ENCODE data around the gene GRAP2. TPM values are rescaled to one million over a fixed set of nuclear protein-coding genes. Genes with fewer than 3 reads are reported as not detected.

The GRAP2 gene
- total RNA-seq, 1 donor from 2014 or later, result not detected

DNA sequence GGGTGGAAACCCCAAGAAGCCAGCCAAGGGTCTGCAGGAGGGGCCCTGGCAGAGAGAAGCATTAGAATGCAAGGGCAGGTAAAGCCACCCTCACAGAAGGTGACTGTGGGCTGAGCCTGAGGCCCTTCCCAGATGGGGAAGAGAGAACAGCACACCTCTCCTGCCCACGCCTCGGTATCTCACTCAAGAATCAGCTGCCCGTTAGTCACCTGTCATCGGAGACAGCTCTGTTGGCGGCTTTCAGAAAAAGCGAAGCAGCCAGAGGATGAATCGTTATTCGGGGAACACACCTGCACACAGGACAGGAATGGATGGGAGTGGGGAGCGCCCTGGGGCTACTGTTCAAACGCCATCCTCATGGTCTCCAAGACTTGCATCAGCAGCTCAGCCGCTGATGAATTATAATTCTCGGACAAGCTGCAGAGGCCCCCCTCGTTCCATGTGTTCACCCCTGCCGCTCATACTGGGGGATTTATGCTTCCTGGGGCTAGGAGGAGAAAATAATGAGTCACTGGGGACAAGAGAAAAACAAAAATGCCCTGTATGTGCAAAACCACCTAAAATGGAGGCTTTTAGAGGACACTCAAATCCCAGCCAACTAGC lies 37.7 kb downstream of the GRAP2 start:
- TF ChIP-seq CTCF (conservative IDR thresholded peaks at IDR 0.05; ENCODE audit: low read depth, low read length), result no peak
- H3K4me3 ChIP-seq (ENCODE audit: low read depth, low read length), result no peak overlapping the region
- no peak for DNase-seq (ENCODE audit: low read depth)

DNA sequence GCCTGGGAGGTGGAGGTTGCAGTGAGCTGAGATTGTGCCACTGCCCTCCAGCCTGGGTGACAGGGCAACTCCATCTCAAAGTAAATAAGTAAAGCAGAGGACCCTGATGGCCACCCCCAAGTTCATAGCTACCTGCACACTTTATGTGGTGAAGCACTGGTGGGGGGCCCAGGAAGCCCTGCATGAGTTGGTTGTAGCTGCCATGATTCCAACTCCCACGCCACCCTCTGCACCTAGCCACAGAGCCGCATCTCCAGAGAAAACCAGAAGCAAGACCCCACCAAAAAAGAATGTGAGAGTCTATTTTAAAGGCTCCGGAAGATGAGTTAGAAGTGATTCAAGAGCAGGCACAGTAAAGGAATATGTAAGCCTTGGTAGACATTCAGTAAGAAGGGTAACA lies 38.9 kb downstream of the GRAP2 start:
- no peak for DNase-seq (ENCODE audit: low read depth)
- H3K4me3 ChIP-seq (ENCODE audit: low read depth, low read length), result no peak overlapping the region
- TF ChIP-seq CTCF (conservative IDR thresholded peaks at IDR 0.05; ENCODE audit: low read depth, low read length), result no peak

GRCh38 chr22:39940757-39941305 lies 39.9 kb downstream of the GRAP2 start:
- TF ChIP-seq CTCF (conservative IDR thresholded peaks at IDR 0.05; ENCODE audit: low read depth, low read length), result peak; percentile 3
- no peak for DNase-seq (ENCODE audit: low read depth)
- H3K4me3 ChIP-seq (ENCODE audit: low read depth, low read length), result no peak overlapping the region

DNA sequence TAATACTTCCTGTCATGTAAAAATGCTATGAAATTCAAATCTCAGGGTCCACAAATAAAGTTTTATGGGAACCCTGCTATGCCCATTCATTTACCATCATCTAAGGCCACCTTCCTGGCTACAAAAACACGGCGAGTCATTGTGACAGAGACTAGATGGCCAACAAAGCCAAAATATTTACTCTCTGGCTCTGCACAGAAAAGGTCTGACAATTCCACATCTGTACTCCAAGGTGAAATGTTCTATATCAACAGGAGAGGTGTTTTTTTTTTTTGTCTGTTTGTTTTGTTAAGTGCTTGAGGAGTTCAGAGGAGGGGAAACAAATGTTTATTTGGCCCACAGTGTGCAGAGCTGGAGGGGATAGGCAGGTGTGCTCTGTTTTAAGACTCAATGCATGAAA lies 40.7 kb downstream of the GRAP2 start:
- no peak for TF ChIP-seq CTCF (conservative IDR thresholded peaks at IDR 0.05; ENCODE audit: low read depth, low read length)

DNA sequence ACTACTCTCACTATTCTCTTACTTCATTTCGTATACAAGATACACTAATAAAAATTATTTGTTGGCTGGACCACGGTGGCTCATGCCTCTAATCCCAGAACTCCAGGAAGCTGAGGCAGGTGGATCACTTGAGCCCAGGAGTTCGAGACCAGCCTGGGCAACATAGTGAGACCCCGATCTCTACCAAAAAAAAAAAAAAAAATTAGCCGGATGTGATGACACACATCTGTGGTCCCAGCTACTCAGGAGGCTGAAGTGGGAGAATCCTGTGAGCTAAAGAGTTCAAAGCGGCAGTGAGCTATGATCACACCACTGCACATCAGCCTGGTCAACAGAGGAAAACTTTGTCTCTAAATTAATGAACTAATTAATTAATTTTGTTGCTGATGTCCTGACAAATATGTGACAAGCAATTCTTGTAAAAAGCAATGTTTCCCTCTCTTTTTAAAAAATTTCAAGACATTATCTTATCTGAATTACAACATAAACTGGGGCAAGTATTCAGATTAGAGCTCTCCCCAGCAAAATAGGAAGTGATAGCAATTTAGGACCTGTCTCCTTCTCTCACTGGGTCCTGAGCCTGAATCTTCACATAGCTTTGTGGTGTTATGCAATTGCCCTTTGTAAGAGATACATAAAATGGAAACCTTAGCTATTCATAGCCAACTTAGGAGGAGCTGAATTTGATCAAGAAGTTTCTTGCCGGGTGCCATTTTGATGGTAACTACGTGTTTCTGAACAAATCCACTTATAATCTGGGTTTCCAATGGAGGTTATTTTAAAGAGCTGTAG lies 41.8 kb downstream of the GRAP2 start:
- no peak for TF ChIP-seq CTCF (conservative IDR thresholded peaks at IDR 0.05; ENCODE audit: low read depth, low read length)
- no peak for DNase-seq (ENCODE audit: low read depth)

More for the DNA sequence above, 40.7 kb downstream of the GRAP2 start:
- H3K4me3 ChIP-seq (ENCODE audit: low read depth, low read length), result no peak overlapping the region
- DNase-seq (ENCODE audit: low read depth), result no peak

GRCh38 chr22:39943337-39943736 lies 42.5 kb downstream of the GRAP2 start:
- no peak for DNase-seq (ENCODE audit: low read depth)
- TF ChIP-seq CTCF (conservative IDR thresholded peaks at IDR 0.05; ENCODE audit: low read depth, low read length), result no peak
- H3K4me3 ChIP-seq (ENCODE audit: low read depth, low read length), result no peak overlapping the region

More for the DNA sequence above, 41.8 kb downstream of the GRAP2 start:
- no peak overlapping the region for H3K4me3 ChIP-seq (ENCODE audit: low read depth, low read length)
